Mammary epithelial cell (primary cell): ENCODE results near the gene NOL4L.
A peak's percentile ranks its signal among the peaks of the same experiment; 100 is the strongest.

Source experiments
- EZH2 ChIP-seq: IDR thresholded peaks from 2 replicates; pipeline ENCODE4 v1.6.1; 2012; ENCODE audit warnings: low read length, inconsistent platforms, borderline replicate concordance
- TF ChIP-seq, protein P1 (sequence below), 2 donors: IDR thresholded peaks in 1 of 2; conservative IDR thresholded peaks in 1 of 2; 2 replicates each; pipeline ENCODE4 v1.5.1; 2011 to 2012; ENCODE audit warnings: inconsistent platforms in 2 of 2, low read length in 2 of 2, mild to moderate bottlenecking in 2 of 2, control low read depth in 1 of 2, low read depth in 1 of 2; ENCODE audit not compliant: insufficient read depth in 1 of 2; ENCODE audit errors: extremely low read depth in 1 of 2

DNA sequence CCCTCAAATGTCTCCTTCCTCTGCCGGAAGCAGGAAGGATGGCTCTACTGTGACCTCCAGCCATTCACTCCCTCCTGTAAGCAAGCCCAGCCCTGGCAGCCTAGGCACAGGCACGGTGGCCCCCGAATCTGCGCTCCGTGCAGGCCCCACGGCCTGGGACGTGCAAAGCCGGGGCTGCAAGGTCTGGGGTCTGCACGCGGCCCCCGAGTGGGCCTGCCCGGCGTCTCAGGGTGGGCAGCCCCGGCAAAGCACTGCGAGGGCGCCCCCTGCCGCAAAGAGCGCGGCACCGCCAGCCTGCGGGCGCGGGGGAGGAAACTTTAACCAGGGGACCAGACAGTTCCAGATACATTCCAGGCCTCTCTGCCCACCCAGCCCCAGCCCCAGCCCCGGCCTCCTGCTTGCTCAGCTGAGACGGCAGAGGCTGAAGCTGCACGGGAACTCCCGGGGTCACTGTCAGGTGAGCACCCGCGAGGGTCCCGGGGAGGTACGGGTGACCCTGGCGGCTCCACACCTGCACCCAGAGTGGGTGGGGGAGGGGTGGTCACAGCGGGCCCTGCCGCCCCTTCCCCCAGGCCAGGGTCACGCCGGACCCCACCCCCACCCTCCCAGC, 128.2 kb downstream of the NOL4L start:
- TF ChIP-seq, protein P1, sequence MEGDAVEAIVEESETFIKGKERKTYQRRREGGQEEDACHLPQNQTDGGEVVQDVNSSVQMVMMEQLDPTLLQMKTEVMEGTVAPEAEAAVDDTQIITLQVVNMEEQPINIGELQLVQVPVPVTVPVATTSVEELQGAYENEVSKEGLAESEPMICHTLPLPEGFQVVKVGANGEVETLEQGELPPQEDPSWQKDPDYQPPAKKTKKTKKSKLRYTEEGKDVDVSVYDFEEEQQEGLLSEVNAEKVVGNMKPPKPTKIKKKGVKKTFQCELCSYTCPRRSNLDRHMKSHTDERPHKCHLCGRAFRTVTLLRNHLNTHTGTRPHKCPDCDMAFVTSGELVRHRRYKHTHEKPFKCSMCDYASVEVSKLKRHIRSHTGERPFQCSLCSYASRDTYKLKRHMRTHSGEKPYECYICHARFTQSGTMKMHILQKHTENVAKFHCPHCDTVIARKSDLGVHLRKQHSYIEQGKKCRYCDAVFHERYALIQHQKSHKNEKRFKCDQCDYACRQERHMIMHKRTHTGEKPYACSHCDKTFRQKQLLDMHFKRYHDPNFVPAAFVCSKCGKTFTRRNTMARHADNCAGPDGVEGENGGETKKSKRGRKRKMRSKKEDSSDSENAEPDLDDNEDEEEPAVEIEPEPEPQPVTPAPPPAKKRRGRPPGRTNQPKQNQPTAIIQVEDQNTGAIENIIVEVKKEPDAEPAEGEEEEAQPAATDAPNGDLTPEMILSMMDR (conservative IDR thresholded peaks at IDR 0.05 in 1 of 2, IDR thresholded peaks at IDR 0.05 in 1 of 2; ENCODE audit: extremely low read depth in 1 of 2, insufficient read depth in 1 of 2, low read depth in 1 of 2, low read length in 2 of 2), result peak; percentile 38 to 60
- TF ChIP-seq EZH2, result no peak
